T-helper 2 cell treated with Interferon-gamma antibody and Interleukin-4, amounts not matched to agents 5 μg/mL and 100 μg/mL, for 36 hours (primary cell): ENCODE data around the gene BRI3BP.
A peak's percentile ranks its signal among the peaks of the same experiment; 100 is the strongest.

Experiments
- DNase-seq: peaks from one replicate; pipeline ENCODE4 v3.0.0; 2021; ENCODE audit warnings: low spot score
- H3K27ac Mint-ChIP-seq: one replicate; pipeline ENCODE4 v1.8.0; 2021; ENCODE audit warnings: mild to moderate bottlenecking, mixed read lengths
- H3K27me3 Mint-ChIP-seq: one replicate; pipeline ENCODE4 v1.8.0; 2021; ENCODE audit warnings: low read depth, mixed read lengths
- H3K36me3 Mint-ChIP-seq: one replicate; pipeline ENCODE4 v1.8.0; 2021; ENCODE audit warnings: low read depth, mixed read lengths
- H3K4me1 Mint-ChIP-seq: one replicate; pipeline ENCODE4 v1.8.0; 2021; ENCODE audit warnings: low read depth, mixed read lengths
- H3K4me3 Mint-ChIP-seq: one replicate; pipeline ENCODE4 v1.8.0; 2022; ENCODE audit warnings: mild to moderate bottlenecking, moderate library complexity, mixed read lengths
- H3K9me3 Mint-ChIP-seq: one replicate; pipeline ENCODE4 v1.8.0; 2021; ENCODE audit warnings: mixed read lengths

BRI3BP gene

GRCh38 chr12:124994437-124994975, 1.1 kb downstream of the BRI3BP start:
- Mint-ChIP-seq H3K36me3 (peaks cover 13% of the 10 kb centered on the region), H3K4me3 (peak overlapping the region; percentile 94), H3K27me3 (no peaks in the 10 kb centered on the region), H3K9me3 (peaks cover 3% of the 10 kb centered on the region), H3K27ac (peak overlapping the region; percentile 92), H3K4me1 (peaks cover 22% of the 10 kb centered on the region)
- DNase-seq: peak; percentile 8

DNA sequence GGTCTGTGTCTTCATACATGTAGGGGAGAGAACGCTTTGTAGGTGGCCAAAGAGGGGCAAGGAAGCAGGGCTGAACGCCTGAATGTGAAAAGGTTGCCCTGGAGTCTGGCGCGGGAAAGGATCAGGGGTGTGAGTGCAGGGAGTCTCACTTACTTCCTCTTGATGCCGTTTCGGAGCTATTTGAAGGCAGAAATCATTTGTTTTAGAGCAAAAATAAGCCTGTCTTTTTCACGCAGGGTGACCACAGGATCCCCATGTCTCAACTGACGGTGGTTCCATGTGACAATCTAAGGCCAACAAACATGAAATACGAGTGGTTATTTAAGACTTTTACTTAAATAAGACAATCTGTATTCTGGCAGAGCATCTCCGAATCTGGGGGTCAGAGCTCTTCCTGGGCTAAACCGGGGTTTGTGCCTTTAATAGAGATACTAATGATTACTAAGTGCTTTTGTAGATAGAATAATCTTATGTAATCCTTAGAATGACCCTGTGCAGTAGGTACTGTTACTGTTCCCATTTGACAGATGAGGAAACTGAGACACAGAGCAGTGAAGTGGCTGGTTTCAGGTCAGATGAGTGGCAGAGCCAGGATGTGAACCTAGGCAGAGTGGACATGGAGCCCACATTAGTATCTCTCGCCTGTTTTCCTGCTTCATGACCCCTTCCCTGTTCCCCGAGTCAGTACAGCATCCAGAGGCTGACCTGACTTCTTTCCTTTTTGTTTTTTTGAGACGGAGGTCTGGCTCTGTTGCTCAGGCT, 1.9 kb downstream of the BRI3BP start:
- peaks cover 13% of the 10 kb centered on the region for H3K36me3 Mint-ChIP-seq
- DNase-seq: no peak
- H3K27me3 Mint-ChIP-seq: no peaks in the 10 kb centered on the region
- H3K4me1 Mint-ChIP-seq: peaks cover 22% of the 10 kb centered on the region
- peak overlapping the region; percentile 92 for H3K27ac Mint-ChIP-seq
- peaks cover 3% of the 10 kb centered on the region for H3K9me3 Mint-ChIP-seq
- H3K4me3 Mint-ChIP-seq: peak overlapping the region; percentile 94

- H3K36me3 Mint-ChIP-seq: peaks cover 19% of the 10 kb centered on the region
- H3K27ac Mint-ChIP-seq: no peak overlapping the region
- no peaks in the 10 kb centered on the region for H3K9me3 Mint-ChIP-seq
- H3K4me1 Mint-ChIP-seq: peaks cover 21% of the 10 kb centered on the region
- H3K4me3 Mint-ChIP-seq: no peak overlapping the region
- DNase-seq: no peak
- H3K27me3 Mint-ChIP-seq: no peaks in the 10 kb centered on the region
Measured at GRCh38 chr12:124998705-124999104, 5.3 kb downstream of the BRI3BP start.

DNA sequence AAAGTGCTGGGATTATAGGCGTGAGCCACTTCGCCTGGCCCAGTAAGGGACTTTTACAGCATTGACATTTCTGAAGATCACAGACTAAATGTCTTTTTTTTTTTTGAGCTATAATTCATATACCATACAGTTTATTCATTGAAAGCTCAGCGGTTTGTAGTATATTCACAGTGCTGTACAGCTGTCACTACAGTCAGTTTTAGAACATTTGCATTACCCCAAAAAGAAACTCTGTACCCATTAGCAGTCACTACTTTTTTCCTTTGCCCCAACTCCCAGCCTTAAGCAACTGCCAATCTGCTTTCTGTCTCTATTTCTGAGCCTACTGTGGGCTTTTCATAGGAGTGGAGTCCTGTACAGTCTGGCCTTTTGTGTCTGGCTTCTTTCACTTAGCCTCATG, 8.2 kb downstream of the BRI3BP start:
- Mint-ChIP-seq H3K27me3 (no peaks in the 10 kb centered on the region), H3K4me1 (peaks cover 8% of the 10 kb centered on the region), H3K27ac (no peak overlapping the region), H3K36me3 (peaks cover 18% of the 10 kb centered on the region), H3K4me3 (no peak overlapping the region), H3K9me3 (no peaks in the 10 kb centered on the region)
- DNase-seq: no peak

- Mint-ChIP-seq H3K4me1 (peaks cover 12% of the 10 kb centered on the region), H3K4me3 (no peak overlapping the region), H3K27me3 (no peaks in the 10 kb centered on the region), H3K9me3 (no peaks in the 10 kb centered on the region), H3K27ac (no peak overlapping the region), H3K36me3 (peaks cover 17% of the 10 kb centered on the region)
- no peak for DNase-seq
Measured at GRCh38 chr12:125003021-125003420, 9.6 kb downstream of the BRI3BP start.

- Mint-ChIP-seq H3K27ac (no peak overlapping the region), H3K4me1 (peaks cover 9% of the 10 kb centered on the region), H3K27me3 (no peaks in the 10 kb centered on the region), H3K36me3 (peaks cover 8% of the 10 kb centered on the region), H3K9me3 (no peaks in the 10 kb centered on the region), H3K4me3 (no peak overlapping the region)
- DNase-seq: no peak
Measured at GRCh38 chr12:125004621-125005020, 11.2 kb downstream of the BRI3BP start.

- no peak overlapping the region for H3K4me3 Mint-ChIP-seq
Measured at GRCh38 chr12:125005652-125006051, 12.2 kb downstream of the BRI3BP start.

DNA sequence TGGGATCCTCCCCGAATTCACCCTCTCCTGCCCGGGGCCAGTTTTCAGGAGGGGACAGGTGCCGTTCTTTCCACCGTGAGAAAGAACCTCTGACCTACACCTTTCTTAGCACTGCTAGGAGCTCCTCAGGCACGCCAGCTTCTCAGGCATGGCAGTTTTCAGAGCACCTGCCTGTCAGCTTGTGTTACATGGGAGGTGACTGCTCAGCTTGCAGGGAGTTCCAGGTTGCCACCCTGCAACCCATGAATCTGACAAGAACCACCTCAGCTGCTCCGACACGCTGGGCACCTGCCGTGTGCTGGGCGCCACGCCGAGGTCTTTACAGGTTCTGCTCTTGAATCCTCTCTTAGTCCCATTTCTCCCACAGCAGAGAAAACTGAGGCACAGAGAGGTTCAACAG, 12.9 kb downstream of the BRI3BP start:
- Mint-ChIP-seq H3K4me1 (peaks cover 7% of the 10 kb centered on the region), H3K36me3 (peaks cover 7% of the 10 kb centered on the region), H3K27me3 (no peaks in the 10 kb centered on the region), H3K27ac (no peak overlapping the region), H3K4me3 (no peak overlapping the region), H3K9me3 (no peaks in the 10 kb centered on the region)
- no peak for DNase-seq

More at GRCh38 chr12:125005652-125006051, 12.2 kb downstream of the BRI3BP start:
- Mint-ChIP-seq H3K4me1 (peaks cover 7% of the 10 kb centered on the region), H3K27ac (no peak overlapping the region), H3K27me3 (no peaks in the 10 kb centered on the region), H3K36me3 (peaks cover 8% of the 10 kb centered on the region), H3K9me3 (no peaks in the 10 kb centered on the region)
- no peak for DNase-seq

GRCh38 chr12:125013816-125014442, 20.5 kb downstream of the BRI3BP start:
- no peak for DNase-seq
- Mint-ChIP-seq H3K4me1 (no peaks in the 10 kb centered on the region), H3K4me3 (no peak overlapping the region), H3K9me3 (no peaks in the 10 kb centered on the region), H3K36me3 (peaks cover 27% of the 10 kb centered on the region), H3K27me3 (no peaks in the 10 kb centered on the region), H3K27ac (no peak overlapping the region)

- Mint-ChIP-seq H3K36me3 (peaks cover 29% of the 10 kb centered on the region), H3K9me3 (no peaks in the 10 kb centered on the region), H3K27ac (no peak overlapping the region), H3K27me3 (no peaks in the 10 kb centered on the region), H3K4me1 (no peaks in the 10 kb centered on the region), H3K4me3 (no peak overlapping the region)
- no peak for DNase-seq
Measured at GRCh38 chr12:125014526-125014925, 21.1 kb downstream of the BRI3BP start.

DNA sequence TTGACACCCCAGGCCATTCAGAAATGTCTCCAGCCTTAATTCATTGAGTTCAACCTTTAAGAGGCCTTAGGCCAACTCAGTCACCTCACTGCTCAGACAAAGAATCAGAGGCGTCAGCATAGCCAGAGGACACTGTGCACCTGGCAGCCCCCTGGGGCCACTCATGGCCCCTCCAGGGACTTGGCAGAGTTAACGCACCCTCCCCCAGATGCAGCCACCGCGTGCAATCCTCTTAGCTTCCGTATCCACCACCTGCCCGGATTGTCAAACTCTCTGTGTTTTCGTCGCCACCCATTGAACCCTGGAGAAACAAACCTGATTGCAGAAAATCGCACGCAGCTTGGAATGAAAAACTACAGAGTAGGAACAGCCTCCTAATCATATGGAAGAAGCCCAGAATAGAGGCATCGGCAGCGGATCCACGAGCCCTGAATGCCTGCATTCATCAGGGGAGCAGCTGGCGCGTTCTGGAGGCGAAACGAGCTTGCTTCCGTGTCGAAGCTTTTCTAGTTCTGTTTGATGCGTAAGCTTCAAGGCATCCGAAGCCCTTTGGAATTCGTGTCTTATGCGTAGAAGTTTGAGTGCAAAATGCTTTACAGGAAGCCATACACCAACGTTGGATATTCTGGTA, 22.4 kb downstream of the BRI3BP start:
- H3K36me3 Mint-ChIP-seq: peaks cover 27% of the 10 kb centered on the region
- no peak overlapping the region for H3K27ac Mint-ChIP-seq

DNA sequence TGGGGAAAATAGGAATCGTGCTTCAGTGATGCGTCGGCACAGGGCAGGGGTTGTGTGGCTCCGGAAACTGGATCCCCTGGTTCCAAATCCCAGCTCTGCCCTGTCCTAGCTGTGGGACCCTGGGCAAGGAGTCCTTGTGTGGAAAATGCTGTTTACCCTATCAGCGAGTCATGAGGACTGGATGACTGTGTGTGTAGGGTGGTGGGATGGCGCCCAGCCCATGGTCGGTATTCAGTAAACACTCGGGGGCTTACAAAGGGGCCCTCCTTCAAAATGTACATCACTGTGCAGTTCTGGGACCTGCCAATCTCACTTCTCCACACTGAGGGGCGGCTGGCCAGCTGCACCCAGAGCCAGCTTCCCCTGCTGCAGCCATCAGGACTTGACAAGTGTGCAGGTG, 24.4 kb downstream of the BRI3BP start:
- no peak for DNase-seq
- H3K9me3 Mint-ChIP-seq: no peaks in the 10 kb centered on the region
- H3K4me1 Mint-ChIP-seq: no peaks in the 10 kb centered on the region
- no peak overlapping the region for H3K27ac Mint-ChIP-seq
- no peak overlapping the region for H3K4me3 Mint-ChIP-seq
- H3K36me3 Mint-ChIP-seq: peaks cover 40% of the 10 kb centered on the region
- no peaks in the 10 kb centered on the region for H3K27me3 Mint-ChIP-seq

More for the DNA sequence above, 22.4 kb downstream of the BRI3BP start:
- H3K4me1 Mint-ChIP-seq: no peaks in the 10 kb centered on the region
- H3K27me3 Mint-ChIP-seq: no peaks in the 10 kb centered on the region
- DNase-seq: no peak
- no peak overlapping the region for H3K4me3 Mint-ChIP-seq
- no peaks in the 10 kb centered on the region for H3K9me3 Mint-ChIP-seq

- DNase-seq: no peak
- no peaks in the 10 kb centered on the region for H3K27me3 Mint-ChIP-seq
- no peak overlapping the region for H3K4me3 Mint-ChIP-seq
- H3K27ac Mint-ChIP-seq: no peak overlapping the region
- peaks cover 40% of the 10 kb centered on the region for H3K36me3 Mint-ChIP-seq
- H3K4me1 Mint-ChIP-seq: no peaks in the 10 kb centered on the region
- no peaks in the 10 kb centered on the region for H3K9me3 Mint-ChIP-seq
Measured at GRCh38 chr12:125018356-125018755, 24.9 kb downstream of the BRI3BP start.

DNA sequence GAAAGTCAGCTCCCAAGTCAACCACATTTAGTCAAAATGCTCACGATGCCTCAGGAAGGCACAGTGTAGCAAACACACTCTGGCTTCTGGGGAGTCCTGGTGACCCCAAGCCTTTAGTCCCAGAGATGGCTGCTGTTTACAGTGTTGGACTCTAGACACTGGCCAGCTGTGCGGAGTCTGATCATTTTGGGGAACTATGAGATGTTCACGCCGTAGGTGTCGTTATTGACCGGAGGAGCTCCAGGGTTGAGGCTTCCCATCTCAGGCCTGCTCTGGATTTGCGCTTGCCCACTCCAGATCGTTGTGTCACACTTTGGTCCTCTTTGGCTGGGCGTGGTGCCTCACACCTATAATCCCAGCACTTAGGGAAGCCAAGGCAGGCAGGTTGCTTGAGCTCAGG, 27.7 kb downstream of the BRI3BP start:
- Mint-ChIP-seq H3K9me3 (no peaks in the 10 kb centered on the region), H3K4me1 (no peaks in the 10 kb centered on the region), H3K27ac (no peak overlapping the region), H3K27me3 (no peaks in the 10 kb centered on the region), H3K4me3 (no peak overlapping the region), H3K36me3 (peaks cover 38% of the 10 kb centered on the region)
- no peak for DNase-seq
